Activated CD4-positive, alpha-beta T cell treated with anti-CD3 and anti-CD28 coated beads, Interleukin-10, Interleukin-2, amounts not matched to agents 100 ng/mL and 50 ng/mL, durations not matched to agents 16 hours and 8 hours (primary cell): ENCODE measurements around the gene BTBD16.

Source experiments
- DNase-seq: peaks from one replicate; pipeline ENCODE4 v3.0.0-alpha.2; 2020

Gene BTBD16

DNA sequence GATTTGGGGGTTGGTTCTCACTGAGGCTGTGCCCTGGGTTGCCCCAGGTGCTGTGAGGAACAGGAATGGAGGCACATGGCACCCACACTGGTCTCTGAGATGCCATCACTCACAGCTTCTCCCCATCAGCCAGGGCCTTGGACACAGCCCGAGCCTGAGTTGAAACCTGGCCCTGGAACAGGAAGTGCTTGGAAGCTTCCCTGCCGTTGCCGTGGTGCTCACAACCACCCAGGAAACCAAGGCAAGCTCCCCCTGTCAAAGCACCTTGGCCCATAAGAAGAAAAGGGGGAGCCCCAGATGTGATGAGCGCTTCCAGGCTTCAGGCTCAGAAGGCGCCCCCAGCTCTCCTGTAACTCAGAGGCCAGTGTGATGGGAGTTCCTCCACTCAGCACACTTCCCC, at the start of gene BTBD16:
TSS of gene BTBD16 (plus strand) at position 221 of the 400 bp plus-strand sequence. CDS start 3,786 bp downstream, outside the sequence.
- DNase-seq: no peak

DNA sequence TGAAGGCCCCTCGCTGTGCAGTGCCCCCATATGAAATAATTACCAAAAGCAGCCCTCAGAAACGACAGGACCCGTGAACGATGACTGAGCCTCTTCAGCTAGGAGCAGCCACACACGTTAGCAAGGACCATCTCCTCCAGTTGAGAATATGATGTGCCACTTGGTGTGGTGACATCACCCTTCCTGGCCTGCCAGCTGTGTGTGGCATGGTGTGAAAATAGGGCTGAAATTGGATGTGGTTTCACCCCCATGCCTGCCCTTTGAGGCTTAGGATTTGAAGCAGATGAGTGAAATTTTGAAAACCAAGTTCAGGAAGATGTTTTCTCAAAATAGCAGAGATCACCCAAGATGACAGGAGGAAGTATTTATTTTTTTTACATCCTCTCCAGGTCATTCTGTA, 49.1 kb upstream of the BTBD16 start:
- no peak for DNase-seq

DNA sequence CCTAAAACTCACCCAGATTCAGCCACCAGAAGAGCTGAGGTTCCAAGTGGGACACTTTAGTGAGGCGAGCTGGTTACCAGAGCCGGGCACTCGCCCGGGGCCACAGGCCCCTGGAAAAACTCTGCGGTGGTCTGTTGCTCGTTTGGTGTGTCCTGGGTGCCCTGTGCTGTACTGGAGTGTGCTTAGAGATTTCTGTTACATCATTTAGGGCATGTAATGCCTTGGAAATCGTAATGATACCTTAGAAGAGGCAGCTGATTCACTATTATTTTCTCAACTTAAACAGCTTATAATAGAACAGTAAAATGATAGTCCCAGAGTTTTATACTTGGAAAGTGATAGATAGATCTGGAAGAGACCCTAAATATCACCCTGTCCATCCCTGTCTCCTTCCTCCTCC, 48.5 kb upstream of the BTBD16 start:
- DNase-seq: no peak

DNA sequence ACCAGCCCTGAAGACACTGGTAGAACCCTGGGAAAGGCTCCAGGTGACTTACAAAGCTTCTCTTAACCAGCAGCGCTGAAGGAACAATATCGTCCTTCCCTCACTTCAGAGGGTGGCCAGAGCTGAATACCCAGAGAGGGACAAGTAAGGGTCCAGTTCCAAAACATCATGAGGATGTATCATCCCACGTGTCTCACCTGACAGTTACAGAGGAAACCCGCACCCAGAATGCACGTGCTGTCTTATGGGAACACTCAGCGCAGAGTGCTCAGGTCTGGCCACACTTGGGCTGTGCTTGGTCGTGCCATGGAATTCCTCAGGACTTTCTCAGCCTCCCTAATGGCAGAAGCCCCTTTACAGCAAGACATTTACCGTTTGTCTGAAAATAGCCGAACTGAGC, 46.9 kb upstream of the BTBD16 start:
- no peak for DNase-seq

DNA sequence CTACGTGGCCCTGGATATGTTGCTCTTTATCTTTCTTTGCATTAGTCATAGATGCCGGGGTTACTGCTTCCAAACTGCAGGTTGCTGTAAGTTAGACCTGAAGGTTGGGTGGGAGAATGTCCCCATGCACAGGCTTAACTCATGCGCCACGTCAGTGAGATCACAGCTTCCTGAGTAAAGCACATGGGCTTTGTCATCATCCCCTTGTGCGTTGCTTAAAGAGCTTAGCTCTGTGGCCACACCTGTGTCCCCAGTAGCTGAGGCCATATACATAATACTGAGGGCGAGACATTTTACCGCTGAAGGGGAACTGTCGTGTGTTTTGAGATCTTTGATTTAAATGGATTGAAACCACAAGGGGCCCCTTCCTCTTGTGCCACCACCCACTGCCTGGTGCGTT, 45.8 kb upstream of the BTBD16 start:
- DNase-seq: no peak

DNA sequence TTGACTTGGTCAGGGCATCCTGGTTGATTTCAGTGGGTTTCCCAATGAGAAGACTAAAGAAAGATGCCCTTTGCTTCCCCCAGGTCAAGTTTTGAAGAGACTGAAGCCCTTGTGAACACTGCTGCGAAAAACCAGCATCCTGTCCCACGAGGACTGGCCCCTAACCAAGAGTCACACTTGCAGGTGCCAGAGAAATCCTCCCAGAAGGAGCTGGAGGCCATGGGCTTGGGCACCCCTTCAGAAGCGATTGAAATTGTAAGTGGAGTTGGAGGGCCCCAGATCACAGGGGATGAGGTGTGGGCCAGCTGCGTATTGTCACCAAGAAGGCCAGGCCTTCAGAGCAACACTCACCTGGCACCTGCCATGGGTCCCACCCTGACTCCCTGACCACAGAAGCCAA, 43.3 kb upstream of the BTBD16 start:
- no peak for DNase-seq

DNA sequence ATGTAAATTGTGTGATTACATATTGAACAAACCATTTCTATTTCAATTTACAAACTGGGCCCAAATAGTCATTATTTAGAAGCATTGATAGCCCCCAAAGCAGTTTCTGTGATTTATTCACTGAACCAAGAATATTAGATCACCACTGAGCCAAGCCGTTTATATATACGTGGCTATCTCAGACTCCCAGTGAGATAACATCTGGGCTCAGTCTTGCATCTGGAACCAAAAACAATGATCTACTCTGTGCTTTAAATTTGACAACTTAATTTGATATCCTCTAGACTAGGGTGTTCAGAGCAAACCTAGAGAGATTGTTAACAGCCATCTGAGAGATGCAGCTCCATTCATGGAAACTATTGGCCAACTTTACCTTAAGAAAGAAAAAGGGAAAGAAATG, 41.4 kb upstream of the BTBD16 start:
- no peak for DNase-seq

DNA sequence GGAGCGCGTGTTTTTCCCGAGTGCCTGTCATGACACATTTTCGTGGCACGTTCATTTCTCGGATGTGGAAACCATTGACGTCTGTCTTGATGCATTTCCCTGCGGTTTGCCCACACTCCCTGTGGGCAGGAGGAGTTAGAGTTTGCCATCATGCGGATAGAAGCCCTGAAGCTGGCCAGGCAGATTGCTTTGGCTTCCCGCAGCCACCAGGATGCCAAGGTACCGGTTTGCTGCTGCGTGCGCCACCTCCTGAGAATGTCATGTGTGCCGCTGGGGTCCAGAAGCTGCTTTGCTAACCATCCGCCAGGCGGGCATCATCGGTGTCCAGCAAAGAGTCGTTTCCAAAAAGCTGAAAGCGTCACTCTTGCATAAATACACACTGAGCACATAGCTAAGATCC, 40.9 kb upstream of the BTBD16 start:
- DNase-seq: no peak

DNA sequence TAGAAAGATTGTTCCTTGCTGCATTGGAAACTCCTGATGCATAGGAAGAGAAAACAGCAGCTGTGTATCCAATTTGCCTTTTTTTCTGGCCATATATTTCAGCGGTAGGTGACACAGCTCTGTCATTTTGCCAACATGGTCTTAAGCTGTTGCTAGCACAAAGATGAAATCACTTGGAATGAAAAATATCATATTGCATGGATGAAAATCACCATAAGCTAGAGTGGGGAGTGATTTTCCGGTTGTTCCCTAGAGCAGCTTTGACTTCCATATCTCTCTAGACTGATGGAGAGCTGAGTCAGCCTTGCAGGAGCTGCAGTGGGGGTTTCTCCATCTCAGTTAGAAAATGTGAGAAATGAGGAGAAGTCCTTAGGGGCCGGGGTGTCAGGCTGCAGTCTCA, 38.3 kb upstream of the BTBD16 start:
- DNase-seq: no peak

DNA sequence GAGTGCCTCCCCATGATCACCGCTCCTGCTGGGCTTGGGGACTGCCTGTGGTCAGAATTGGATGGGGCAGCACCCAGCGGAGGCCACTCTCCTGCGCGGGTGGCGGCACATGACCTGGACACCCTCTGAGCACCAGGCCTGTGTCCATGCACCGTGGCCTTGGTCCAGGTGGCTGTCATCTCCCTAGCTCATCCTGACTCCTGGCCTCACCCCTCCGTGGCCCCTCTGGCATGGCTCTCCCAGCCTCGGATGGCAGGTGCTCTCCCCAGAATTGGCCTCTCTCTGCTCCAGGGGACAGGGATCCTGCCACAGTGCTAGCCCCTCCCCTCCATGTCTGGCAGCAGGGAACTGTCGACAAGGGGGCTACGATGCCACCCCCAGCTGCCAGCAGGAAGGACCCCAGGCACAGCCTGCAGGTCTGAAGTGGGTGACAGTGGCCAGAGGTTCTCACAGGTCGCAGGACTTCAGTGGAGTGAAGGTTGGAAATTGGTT, 37.2 kb upstream of the BTBD16 start:
- DNase-seq: no peak

DNA sequence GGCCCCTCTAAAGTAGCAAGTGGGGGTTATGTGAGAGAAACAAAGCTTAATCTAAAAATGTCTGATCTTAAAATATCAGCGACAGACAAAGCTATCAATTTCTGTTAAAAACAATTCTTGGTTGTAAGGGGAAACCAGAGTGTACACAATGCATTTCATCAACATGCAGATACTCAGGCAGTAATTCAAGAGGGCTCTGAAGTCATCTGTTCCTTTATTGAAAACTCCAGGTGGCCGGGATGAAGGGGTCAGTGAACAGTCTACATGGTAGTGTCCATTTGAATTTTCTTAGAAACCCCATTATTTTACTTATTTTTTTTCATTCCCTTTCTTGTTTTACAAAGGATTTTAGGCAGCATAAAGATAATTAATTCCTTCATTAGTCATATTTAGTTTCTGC, 36.7 kb upstream of the BTBD16 start:
- DNase-seq: no peak

DNA sequence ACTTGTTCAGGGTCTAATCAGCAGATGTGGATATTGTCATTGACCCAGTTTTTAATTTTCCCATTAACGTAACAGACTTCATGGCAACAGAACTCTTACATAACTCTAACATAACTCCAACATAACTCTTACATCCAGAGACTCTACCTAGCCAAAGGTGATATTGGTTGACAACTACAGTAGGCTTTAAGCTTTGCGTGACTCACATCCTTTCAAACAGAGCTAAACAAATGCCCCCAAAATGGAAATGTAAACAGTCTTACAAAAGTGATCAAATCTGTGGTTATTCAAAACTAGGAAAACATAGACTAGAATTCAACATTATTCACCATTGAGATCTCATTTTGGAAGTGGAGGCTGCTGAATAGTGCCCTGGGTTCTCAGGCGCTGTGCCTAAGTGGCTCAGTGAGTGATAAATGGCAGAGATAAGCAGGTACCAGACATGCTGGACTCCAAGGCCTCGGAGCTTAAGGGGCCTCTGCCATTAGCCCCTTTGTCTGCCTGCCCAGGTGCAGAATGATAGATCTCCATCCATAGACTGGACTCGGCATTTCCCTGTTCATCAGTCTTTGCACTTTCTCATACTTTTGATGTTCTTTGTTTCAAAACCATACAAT, 34.3 kb upstream of the BTBD16 start:
- no peak for DNase-seq

DNA sequence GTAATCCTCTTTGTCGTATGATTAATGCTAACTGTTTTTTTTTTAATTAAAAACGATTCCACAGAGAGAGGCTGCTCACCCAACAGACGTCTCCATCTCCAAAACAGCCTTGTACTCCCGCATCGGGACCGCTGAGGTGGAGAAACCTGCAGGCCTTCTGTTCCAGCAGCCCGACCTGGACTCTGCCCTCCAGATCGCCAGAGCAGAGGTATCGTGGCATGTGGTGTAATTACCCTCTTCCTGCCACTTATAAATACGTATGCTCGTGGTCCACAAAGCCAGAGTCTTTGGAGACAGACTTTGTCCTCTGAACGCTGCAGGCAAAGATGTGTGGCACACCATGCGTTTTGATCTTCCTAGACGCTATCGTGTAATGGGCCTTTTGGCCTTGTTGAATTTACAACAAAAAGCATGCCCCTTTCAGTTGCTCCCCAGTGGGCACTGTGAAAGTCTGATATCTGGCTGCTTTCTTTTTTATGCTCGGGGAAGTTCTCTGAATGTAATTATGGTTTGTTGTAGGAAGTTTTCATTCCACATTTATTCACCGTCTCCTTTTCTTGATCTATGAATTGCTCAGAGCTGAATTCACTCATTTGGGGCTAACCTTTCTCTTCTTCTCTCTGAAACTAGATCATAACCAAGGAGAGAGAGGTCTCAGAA, 33.6 kb upstream of the BTBD16 start:
- DNase-seq: no peak

DNA sequence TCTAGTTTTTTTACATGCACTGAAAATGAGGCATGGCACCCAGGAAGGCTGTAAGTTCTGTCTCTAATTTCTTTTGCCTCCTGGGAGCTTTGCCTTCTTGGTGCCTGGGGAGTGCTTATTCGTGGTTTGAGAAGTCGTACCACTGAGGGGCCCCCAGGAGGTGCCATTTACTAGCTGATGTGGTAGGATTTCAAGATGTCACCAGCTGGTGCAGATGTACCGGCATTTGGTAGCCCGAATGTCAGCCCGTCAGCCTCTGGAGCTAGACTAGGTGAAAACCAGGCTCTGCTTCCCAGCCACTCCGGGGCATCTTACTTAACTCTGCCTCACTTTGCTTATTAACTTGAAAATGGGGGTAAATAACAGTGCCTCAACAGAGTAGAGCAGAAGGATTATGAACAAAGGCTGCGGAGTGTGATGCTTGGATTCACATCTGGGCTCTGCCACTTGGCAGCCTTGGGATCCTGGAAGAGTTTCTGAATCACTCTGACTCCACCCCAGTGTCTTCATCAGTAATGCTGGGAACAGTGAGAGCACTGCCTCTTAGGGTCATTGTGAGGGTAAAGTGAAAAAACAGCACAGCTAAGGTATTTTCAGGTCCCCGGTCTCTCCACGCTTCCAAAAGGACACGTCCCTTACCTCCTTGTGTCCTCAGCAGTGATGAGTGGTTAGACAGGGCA, 31.4 kb upstream of the BTBD16 start:
- DNase-seq: no peak

DNA sequence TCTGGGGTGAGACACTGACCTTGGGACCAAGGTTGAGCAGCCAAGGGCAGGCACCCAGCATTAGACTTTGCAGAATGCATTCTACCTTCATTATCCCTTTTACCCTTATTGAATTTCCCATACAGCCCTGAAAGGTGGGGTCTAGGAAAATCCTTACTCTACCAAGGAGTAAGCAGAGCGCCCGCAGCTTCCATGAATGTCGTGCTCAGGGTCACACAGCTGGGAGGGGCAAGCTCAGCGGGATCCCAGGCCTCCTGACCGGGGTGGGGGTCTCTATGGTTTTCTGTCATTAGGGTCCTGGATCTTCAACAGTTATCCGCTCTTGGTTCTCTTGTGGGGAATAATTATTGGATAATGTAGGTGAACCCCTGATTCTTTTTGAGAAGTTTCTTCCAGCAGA, 30.7 kb upstream of the BTBD16 start:
- DNase-seq: no peak

DNA sequence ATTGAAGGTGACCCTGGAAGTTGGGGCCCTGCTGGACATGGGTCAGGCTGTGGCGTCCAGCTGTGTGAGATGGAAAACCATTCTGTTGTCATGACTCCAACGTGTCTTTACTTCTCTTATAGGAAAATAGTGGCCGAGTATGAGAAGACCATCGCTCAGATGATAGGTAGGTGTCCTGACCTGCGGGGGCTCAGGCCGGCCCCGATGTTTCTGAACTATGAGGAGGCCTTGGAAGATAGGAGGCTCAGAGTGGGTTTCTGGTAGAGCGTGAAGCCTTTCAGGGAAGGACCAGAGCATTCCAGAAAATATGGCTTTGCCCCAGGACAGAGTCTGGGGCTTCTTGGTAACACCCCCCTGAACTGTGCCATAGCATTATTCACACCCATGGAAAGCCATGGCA, 29.3 kb upstream of the BTBD16 start:
- DNase-seq: no peak

DNA sequence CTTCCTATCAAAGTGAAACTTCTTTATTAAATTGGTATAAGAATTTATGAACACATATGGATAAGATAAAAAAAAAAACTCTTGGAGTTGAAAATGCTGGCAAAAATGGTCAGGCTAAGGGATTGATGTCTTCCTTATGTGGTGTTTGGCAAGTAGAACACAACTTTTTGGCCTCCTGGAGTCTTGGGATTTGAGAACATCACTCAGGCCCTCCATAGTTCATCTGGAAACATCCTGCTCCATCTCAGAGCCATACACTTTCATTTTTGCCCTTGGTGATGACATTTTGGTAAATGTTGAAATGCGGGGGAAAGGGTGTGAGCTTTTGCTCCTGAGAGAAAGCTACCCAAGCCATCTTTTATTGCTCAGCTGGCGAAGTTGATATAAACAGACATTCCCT, 27.5 kb upstream of the BTBD16 start:
- DNase-seq: no peak

DNA sequence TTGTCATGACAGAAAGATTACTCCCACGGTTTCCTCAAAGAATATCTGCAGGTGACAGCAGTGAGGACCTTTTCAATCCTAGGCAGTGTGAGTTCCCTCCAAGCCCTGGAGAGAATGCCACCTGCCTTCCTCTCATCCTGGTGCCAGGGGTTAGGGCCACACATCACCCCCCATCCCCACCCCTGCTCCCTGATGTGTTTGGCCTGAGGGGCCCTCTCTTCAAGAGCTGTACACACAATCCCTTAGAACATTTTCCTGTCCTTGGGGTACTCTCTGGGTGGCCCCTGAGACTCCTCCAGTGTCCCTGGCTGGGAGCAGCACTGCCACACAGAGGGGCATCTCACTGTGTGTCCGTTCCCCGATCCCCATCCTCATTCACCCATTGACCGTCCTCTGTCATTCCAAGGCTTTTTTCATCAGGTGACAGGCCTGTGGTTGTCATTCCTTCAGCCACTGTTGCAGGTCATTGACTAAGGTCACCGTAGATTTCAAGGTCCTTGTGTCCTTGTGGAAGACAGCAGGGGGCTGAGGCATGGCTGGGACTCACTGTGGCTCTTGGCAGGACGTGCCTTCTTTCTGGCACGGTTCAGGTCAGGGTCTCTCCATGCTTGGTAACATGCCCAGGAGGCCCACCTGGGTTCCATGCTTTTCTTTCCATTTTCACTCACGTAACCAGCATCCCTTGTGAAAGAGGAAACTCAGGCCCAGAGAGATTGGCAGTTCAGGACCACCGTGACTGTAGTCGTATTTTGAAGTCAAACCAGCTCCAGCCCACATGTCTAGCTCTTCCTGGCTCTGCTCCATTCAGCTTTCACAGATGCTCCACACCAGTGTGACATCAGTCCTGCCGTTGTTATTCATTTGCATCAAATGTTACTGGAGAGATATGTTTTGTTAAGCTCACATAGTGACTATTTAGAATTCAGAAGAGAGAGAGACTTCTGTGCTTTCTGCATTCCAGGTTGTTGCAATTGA, 26.8 kb upstream of the BTBD16 start:
- no peak for DNase-seq

DNA sequence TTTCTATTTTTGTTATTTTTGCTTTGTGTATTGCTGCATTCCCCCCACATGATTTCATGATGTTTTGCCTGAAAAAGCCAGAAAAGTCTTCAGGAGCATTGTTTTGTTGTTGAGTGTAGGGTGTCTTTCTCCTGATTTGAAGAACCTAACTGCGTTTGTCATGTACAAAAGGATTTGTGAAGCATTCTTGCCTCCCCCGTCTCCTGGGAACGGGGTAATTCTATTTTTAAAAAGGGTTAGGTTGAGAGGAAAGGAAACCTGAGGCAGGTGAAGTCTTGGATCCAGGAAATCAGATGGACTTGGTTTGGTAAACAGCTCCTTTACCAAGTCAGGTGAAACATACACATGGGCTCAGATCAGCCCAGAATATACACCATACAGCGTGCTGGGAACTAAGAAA, 26.0 kb upstream of the BTBD16 start:
- DNase-seq: no peak

DNA sequence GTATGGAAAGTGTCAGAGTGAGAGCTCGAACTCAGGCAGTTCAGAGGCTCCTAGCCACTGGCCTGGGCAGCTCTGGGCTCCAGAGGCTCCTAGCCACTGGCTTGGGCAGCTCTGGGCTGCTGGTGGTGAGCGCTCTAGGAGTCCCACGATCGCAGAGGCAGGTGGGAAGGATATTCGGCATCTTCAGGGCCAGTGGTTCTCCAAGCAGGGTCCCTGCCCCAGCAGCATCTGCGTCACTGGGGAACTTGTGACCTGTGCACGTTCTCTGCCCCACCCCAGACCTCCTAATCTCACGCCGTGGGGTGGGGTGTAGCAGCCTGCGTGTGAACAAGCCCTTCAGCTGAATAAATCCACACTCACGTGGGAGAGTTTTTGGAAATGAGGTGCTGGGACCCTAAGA, 25.2 kb upstream of the BTBD16 start:
- no peak for DNase-seq

DNA sequence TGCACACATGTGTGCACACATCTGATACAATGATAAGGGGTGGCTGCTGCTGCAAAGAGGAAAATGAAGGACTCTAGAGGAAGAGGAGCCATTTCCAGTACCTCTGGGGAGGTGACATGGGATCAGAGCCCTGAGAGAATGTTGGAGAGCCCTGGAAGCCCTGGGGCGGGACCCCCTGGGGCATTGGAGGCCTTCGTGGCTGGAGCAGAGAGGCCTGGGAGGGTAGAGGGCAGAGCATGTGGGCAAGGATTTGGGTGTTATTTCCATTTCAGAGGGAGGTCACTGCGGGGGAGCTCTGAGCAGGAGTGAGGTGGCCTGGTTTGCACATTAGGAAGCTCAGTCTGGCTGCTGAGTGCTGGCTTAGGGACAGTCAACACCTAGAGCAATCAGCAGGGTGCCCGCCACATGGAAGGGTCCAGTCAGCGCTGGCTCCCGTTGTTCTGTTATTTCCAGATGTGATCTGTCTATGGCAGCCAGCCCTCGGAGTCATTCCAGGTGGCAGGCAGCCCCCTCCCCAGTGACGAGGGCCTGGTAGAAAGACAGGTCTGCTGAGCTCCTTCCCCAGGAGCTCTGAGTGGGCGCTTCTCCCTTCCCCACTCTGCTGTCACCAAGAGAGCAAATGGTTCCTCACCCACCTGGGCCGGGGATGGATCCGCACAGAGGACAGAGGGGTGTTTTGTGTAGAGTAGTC, 24.1 kb upstream of the BTBD16 start:
- no peak for DNase-seq
